Measurements from ENCODE around the gene FAM120C.

Gene FAM120C

DNA sequence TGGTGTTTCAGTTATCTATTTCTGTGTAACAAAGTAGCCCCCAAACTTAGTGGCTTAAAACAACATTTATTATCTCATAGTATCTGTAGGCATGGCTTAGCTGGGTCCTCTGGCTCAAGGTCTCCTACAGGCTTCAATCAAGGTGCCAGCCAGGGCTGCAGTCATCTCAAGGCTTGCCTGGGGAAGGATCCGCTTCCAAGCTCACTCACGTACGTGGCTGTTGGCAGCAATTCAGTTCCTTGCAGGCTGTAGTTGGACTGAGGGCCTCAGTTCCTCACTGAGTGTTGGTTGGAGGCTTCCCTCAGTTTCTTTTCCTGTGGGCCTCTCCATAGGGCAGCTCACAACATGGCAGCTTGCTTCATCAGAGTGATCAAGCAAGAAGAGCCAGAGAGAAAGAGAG lies 9.3 kb downstream of the FAM120C start:
- no peak overlapping the region for H3K27ac ChIP-seq
- peaks cover 7% of the 10 kb centered on the region; the same call in 1 of the 2 replicates for H3K36me3 ChIP-seq (ENCODE audit: insufficient read depth, low read length)
- DNase-seq (ENCODE audit: low read depth, low spot score) = no peak
- H3K9ac ChIP-seq (ENCODE audit: insufficient read length) = no peak overlapping the region
- no peak overlapping the region for H3K4me3 ChIP-seq
- TF ChIP-seq POLR2AphosphoS5 (IDR thresholded peaks at IDR 0.05; ENCODE audit: borderline replicate concordance, low read depth, low read length) (no peak), EZH2 (IDR thresholded peaks at IDR 0.05) (no peak), FOXP2 (optimal IDR thresholded peaks at IDR 0.05; ENCODE audit: control extremely low read depth, extremely low read length, insufficient read depth) (no peak)
- H3K9me3 ChIP-seq (ENCODE audit: low read depth, low read length) = no peaks in the 10 kb centered on the region

DNA sequence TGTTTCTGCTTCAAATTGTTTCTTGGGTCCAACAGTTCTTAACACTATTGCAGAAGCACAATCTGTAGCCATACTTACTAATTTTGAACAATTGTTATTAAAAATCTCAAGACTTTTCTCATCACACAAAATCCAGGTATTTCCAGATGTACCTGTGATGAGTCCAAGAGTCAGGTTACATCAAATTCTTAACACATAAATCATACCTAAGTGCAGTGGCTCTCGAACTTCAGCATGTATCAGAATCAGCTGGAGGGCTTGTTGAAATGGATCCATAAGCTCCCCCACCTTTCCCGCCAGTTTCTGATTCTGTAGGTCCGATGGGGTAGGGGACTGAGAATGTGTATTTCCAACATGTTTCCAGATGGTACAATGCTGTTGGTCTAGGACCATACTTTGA lies 10.6 kb downstream of the FAM120C start:
- TF ChIP-seq FOXP2 (optimal IDR thresholded peaks at IDR 0.05; ENCODE audit: control extremely low read depth, extremely low read length, insufficient read depth) = no peak
- TF ChIP-seq EZH2 (IDR thresholded peaks at IDR 0.05) = no peak
- TF ChIP-seq POLR2AphosphoS5 (IDR thresholded peaks at IDR 0.05; ENCODE audit: borderline replicate concordance, low read depth, low read length) = no peak
- Histone ChIP-seq H3K4me3 (no peak overlapping the region), H3K9me3 (ENCODE audit: low read depth, low read length) (no peaks in the 10 kb centered on the region), H3K9ac (ENCODE audit: insufficient read length) (no peak overlapping the region), H3K36me3 (ENCODE audit: insufficient read depth, low read length) (peaks cover 7% of the 10 kb centered on the region; the same call in 1 of the 2 replicates), H3K27ac (no peak overlapping the region)
- no peak for DNase-seq (ENCODE audit: low read depth, low spot score)

DNA sequence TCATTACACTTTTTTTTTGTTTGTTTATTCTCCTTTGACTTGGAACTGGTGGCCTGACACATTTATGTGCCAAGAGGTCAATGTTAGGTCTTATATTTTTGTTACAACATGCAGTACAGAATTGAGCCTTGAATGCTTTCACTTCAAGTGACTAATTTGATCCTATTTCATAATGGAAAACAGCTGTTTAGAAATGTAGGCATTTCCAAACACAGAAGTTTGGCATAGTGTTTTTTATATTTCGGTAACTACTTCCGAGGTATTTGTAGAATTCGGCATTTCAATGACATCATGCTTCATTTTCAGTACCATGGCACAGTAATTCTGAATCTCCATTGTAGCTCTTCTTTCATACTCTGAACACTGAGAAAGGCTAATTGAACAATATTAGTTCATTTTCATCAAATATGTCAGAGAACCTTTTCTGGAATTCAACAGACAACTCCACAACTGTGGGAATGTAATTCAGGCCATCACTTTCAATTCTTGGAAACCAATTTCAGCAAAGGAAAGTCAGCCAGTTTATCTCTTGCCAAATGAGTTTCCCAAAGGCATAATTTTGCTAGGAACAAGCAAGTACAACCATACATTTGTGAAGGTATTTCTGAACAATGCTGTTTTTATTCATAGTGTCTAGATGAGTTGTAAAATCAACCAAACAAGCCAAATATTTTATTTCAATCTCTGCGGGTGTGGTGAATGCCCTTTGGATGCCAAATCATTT lies 11.4 kb downstream of the FAM120C start:
- Histone ChIP-seq H3K9ac (ENCODE audit: insufficient read length) (no peak overlapping the region), H3K4me3 (no peak overlapping the region), H3K27ac (peak overlapping the region; percentile 19; the same call in 1 of the 2 replicates), H3K36me3 (ENCODE audit: insufficient read depth, low read length) (peaks cover 4% of the 10 kb centered on the region; the same call in 1 of the 2 replicates), H3K9me3 (ENCODE audit: low read depth, low read length) (no peaks in the 10 kb centered on the region)
- TF ChIP-seq FOXP2 (optimal IDR thresholded peaks at IDR 0.05; ENCODE audit: control extremely low read depth, extremely low read length, insufficient read depth) (no peak), EZH2 (IDR thresholded peaks at IDR 0.05) (no peak), POLR2AphosphoS5 (IDR thresholded peaks at IDR 0.05; ENCODE audit: borderline replicate concordance, low read depth, low read length) (no peak)
- DNase-seq (ENCODE audit: low read depth, low spot score) = no peak

DNA sequence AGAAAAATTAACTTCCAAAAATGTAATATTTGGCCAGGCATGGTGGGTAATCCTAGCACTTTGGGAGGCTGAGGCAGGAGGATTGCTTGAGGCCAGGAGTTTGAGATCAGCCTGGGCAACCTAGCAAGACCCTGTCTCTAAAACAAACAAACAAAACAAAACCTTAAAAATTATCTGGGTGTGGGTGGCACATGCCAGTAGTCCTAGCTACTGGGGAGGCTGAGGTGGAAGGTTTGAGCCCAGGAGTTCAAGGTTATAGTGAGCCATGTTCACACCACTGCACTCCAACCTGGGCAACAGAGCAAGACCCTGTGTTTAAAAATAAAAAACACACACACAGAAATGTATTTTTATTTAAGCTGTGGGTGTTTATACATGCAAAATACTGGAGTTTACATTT lies 12.0 kb downstream of the FAM120C start:
- Histone ChIP-seq H3K9ac (ENCODE audit: insufficient read length) (no peak overlapping the region), H3K27ac (no peak overlapping the region), H3K36me3 (ENCODE audit: insufficient read depth, low read length) (peaks cover 4% of the 10 kb centered on the region; the same call in 1 of the 2 replicates), H3K4me3 (no peak overlapping the region), H3K9me3 (ENCODE audit: low read depth, low read length) (no peaks in the 10 kb centered on the region)
- no peak for DNase-seq (ENCODE audit: low read depth, low spot score)
- TF ChIP-seq POLR2AphosphoS5 (IDR thresholded peaks at IDR 0.05; ENCODE audit: borderline replicate concordance, low read depth, low read length) (no peak), EZH2 (IDR thresholded peaks at IDR 0.05) (no peak), FOXP2 (optimal IDR thresholded peaks at IDR 0.05; ENCODE audit: control extremely low read depth, extremely low read length, insufficient read depth) (no peak)

DNA sequence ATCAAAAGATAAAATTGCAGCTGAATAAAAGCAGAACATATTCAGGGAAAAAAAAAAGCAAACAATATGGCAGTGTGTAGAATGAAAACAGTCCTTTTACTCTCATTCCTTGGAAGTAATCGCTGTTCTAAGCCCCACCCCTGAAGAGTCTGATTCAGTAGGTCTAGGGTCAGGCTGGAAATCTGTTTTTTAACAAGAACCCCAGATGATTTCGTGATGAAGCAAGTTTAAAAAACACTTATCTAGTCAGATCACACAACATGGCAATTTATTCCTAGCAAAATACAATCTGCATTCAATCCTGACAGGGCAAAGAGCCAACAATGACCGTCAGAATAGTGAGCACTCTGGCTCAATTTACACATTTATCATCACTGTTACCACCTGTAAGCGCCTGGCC lies 16.1 kb downstream of the FAM120C start:
- no peak for DNase-seq (ENCODE audit: low read depth, low spot score)
- Histone ChIP-seq H3K4me3 (no peak overlapping the region), H3K9me3 (ENCODE audit: low read depth, low read length) (no peaks in the 10 kb centered on the region), H3K9ac (ENCODE audit: insufficient read length) (no peak overlapping the region), H3K36me3 (ENCODE audit: insufficient read depth, low read length) (no peaks in the 10 kb centered on the region), H3K27ac (no peak overlapping the region)
- TF ChIP-seq EZH2 (IDR thresholded peaks at IDR 0.05) (no peak), POLR2AphosphoS5 (IDR thresholded peaks at IDR 0.05; ENCODE audit: borderline replicate concordance, low read depth, low read length) (no peak), FOXP2 (optimal IDR thresholded peaks at IDR 0.05; ENCODE audit: control extremely low read depth, extremely low read length, insufficient read depth) (no peak)

DNA sequence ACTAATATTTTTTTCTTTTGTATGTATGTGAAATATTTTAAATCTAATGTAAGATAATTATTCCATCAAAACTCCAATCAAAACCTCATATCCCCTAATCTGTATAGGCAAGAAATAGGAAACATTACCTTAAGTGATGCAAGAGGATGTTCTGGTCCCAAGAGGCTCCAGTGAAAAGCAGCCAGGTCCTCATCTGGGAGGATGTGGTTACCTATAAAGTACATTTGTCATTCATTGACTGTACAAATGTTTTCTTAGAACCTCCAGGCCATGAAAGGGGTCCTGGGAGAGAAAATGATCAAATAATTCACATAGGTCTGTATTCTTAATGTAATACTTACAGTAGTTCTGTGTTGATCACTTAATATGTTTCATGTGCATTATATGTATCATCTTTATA lies 25.5 kb downstream of the FAM120C start:
- Histone ChIP-seq H3K27ac (no peak overlapping the region), H3K36me3 (ENCODE audit: insufficient read depth, low read length) (no peaks in the 10 kb centered on the region), H3K4me3 (no peak overlapping the region), H3K9me3 (ENCODE audit: low read depth, low read length) (no peaks in the 10 kb centered on the region), H3K9ac (ENCODE audit: insufficient read length) (no peak overlapping the region)
- no peak for DNase-seq (ENCODE audit: low read depth, low spot score)
- TF ChIP-seq FOXP2 (optimal IDR thresholded peaks at IDR 0.05; ENCODE audit: control extremely low read depth, extremely low read length, insufficient read depth) = no peak
- no peak for TF ChIP-seq EZH2 (IDR thresholded peaks at IDR 0.05)
- TF ChIP-seq POLR2AphosphoS5 (IDR thresholded peaks at IDR 0.05; ENCODE audit: borderline replicate concordance, low read depth, low read length) = no peak

DNA sequence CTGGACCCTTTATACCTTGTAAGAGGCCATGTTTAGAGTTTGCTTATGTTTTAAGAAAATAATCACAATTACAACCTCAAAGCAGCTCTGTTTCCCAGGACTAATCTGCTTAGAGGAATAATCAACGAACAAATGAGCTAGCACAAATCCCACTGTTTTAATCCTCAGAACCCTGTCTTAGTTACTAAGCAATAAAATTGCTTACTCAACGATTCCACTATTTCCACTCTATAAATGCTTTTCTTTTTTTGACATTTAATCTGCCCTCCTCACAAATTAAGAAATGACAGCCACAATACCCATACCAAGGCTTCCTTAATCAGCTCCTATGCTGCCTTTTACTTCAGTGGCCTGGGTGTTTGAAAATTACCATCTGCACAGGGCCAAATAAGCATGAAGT lies 48.8 kb downstream of the FAM120C start:
- no peak overlapping the region for H3K4me3 ChIP-seq
- no peak overlapping the region for H3K9ac ChIP-seq (ENCODE audit: insufficient read length)
- no peaks in the 10 kb centered on the region for H3K9me3 ChIP-seq (ENCODE audit: low read depth, low read length)
- no peak for TF ChIP-seq EZH2 (IDR thresholded peaks at IDR 0.05)
- H3K27ac ChIP-seq = no peak overlapping the region
- DNase-seq (ENCODE audit: low read depth, low spot score) = no peak
- no peaks in the 10 kb centered on the region; the same call in 1 of the 2 replicates for H3K36me3 ChIP-seq (ENCODE audit: insufficient read depth, low read length)

DNA sequence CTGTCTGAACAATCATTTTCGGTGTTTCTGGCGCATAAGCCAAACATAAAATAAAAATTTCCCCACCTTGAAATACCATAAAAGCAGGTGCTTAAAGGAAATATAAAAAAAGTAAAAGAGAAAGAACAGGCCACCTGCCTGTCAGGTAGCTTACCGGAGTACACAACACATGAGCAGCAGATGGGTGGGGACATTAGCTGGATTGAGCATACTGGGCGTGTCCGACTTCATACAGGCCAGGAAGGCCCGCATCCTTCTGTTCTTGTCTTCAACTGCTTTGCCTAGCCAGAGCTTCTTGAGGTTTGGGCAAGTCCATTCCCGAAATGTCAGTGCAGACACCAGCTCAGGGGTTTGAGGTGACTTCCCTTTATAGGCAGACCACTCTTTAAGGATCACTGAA lies 66.7 kb downstream of the FAM120C start:
- no peak for DNase-seq (ENCODE audit: low read depth, low spot score)
- no peak overlapping the region for H3K9ac ChIP-seq (ENCODE audit: insufficient read length)
- no peaks in the 10 kb centered on the region for H3K9me3 ChIP-seq (ENCODE audit: low read depth, low read length)

DNA sequence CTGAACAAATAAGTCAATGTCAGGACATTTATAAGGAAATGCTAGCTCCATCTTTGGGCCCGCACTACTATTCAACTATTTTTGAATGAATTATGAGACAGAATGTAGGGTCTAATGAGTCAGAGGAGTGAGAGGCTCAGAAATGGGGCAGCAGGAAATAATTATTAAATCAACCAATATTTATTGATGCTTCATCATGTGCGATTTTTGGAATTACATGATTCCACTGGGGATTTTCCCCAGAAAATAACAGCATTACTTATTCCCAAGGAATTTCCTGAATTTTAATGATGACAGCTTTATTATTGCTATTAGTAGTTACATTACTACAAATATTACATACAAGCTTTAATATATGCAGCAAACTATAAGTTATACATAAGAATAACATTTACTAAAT lies 89.5 kb downstream of the FAM120C start:
- H3K9me3 ChIP-seq (ENCODE audit: low read depth, low read length) = no peaks in the 10 kb centered on the region
- peak overlapping the region; percentile 45; the same call in 1 of the 2 replicates for H3K27ac ChIP-seq
- no peak for DNase-seq (ENCODE audit: low read depth, low spot score)
- H3K36me3 ChIP-seq (ENCODE audit: insufficient read depth, low read length) = no peaks in the 10 kb centered on the region
- TF ChIP-seq POLR2AphosphoS5 (IDR thresholded peaks at IDR 0.05; ENCODE audit: borderline replicate concordance, low read depth, low read length) (no peak), EZH2 (IDR thresholded peaks at IDR 0.05) (no peak), FOXP2 (optimal IDR thresholded peaks at IDR 0.05; ENCODE audit: control extremely low read depth, extremely low read length, insufficient read depth) (no peak)
- no peak overlapping the region for H3K9ac ChIP-seq (ENCODE audit: insufficient read length)
- no peak overlapping the region for H3K4me3 ChIP-seq

More for the DNA sequence above, 66.7 kb downstream of the FAM120C start:
- H3K36me3 ChIP-seq (ENCODE audit: insufficient read depth, low read length) = no peaks in the 10 kb centered on the region
- no peak overlapping the region for H3K27ac ChIP-seq
- H3K4me3 ChIP-seq = no peak overlapping the region
- no peak for TF ChIP-seq EZH2 (IDR thresholded peaks at IDR 0.05)
- no peak for TF ChIP-seq POLR2AphosphoS5 (IDR thresholded peaks at IDR 0.05; ENCODE audit: borderline replicate concordance, low read depth, low read length)
- TF ChIP-seq FOXP2 (optimal IDR thresholded peaks at IDR 0.05; ENCODE audit: control extremely low read depth, extremely low read length, insufficient read depth) = no peak
